Esophagus squamous epithelium (tissue), 4 donors: Measurements from ENCODE around the gene GRHL1.

ENCODE experiments used
- POLR2A ChIP-seq, 4 donors: fragments of 450-650 bp; IDR thresholded peaks; one replicate each; pipeline ENCODE4 v1.6.1; 2017; ENCODE audit warnings: antibody characterized with exemption in 4 of 4, mild to moderate bottlenecking in 4 of 4, moderate library complexity in 3 of 4
- TF ChIP-seq, protein P1 (sequence below), 6 experiments: fragments of 450-650 bp in 4 of 6; fragments of 200-600 bp in 2 of 6; sonication (generic) in 2 of 6; IDR thresholded peaks; one replicate each; pipeline ENCODE4 v1.5.1; 2016 to 2019; ENCODE audit warnings: antibody characterized with exemption in 6 of 6, mild to moderate bottlenecking in 4 of 6, moderate library complexity in 4 of 6

DNA sequence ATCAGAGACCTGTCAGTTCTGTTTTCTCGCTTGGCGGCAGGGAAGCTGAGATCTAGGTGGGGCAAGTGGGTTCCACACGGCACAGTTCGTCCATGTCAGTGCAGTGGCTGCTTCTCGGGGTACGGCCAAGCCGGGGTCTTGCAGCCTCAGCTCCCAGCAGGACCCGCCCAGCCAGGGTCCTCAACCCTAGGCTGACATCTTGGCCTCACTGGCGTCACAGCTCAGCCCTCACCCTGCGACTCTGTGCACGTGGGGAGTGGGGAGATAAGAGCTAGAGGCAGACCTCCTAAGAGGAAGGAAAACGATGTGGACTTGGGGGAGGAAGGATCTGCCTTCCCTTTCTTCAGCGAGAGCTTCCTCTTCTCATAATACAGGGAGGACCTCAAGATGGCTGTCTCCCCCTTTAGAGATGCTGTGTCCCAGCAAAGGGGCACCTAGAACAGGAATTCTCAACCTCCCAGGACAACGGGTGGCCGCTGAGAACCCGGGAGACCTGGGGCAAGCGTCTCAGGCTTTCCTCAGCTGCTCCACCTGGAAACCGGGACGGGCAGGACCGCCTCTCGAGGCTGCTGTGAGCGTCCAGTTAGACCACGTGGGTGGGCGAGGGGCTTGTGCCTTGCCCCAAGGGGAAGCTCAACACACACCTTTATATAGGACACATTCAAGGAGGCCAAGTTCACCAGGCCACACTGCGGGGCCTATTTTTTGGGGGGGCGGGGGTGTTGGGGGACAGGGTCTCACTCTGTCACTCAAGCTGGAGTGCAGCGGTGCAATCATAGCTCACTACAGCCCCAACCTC lies 68.3 kb downstream of the GRHL1 start:
- TF ChIP-seq, protein P1, sequence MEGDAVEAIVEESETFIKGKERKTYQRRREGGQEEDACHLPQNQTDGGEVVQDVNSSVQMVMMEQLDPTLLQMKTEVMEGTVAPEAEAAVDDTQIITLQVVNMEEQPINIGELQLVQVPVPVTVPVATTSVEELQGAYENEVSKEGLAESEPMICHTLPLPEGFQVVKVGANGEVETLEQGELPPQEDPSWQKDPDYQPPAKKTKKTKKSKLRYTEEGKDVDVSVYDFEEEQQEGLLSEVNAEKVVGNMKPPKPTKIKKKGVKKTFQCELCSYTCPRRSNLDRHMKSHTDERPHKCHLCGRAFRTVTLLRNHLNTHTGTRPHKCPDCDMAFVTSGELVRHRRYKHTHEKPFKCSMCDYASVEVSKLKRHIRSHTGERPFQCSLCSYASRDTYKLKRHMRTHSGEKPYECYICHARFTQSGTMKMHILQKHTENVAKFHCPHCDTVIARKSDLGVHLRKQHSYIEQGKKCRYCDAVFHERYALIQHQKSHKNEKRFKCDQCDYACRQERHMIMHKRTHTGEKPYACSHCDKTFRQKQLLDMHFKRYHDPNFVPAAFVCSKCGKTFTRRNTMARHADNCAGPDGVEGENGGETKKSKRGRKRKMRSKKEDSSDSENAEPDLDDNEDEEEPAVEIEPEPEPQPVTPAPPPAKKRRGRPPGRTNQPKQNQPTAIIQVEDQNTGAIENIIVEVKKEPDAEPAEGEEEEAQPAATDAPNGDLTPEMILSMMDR (IDR thresholded peaks at IDR 0.05) = no peak
- no peak for TF ChIP-seq POLR2A (IDR thresholded peaks at IDR 0.05)
